OCI-LY1 (cell line): ENCODE measurements around the gene HEXD.

Experiments
- CTCF ChIP-seq: fragments of 200-600 bp; sonication (generic), shearing (Covaris generic); IDR thresholded peaks from 2 replicates; pipeline ENCODE4 v1.5.1; 2017; ENCODE audit warnings: mild to moderate bottlenecking, antibody characterized with exemption, low read length, moderate library complexity, mixed read lengths
- EZH2 ChIP-seq: fragments of 200-600 bp; sonication (generic), shearing (Covaris generic); IDR thresholded peaks from 2 replicates; pipeline ENCODE4 v1.8.0; 2017; ENCODE audit warnings: borderline replicate concordance, mixed run types, mild to moderate bottlenecking, antibody characterized with exemption, low read length, moderate library complexity, mixed read lengths

- TF ChIP-seq CTCF: no peak
- no peak for TF ChIP-seq EZH2
Observed at GRCh38 chr17:82452162-82452561, 34.0 kb downstream of the HEXD start.
